H9 (cell line): Measurements from ENCODE around the gene VCPKMT. TPM values are rescaled to one million over a fixed set of nuclear protein-coding genes. Genes with fewer than 3 reads are reported as not detected.
A peak's percentile ranks its signal among the peaks of the same experiment; 100 is the strongest.

Source experiments
- DNase-seq: peaks from one replicate; pipeline ENCODE4 v3.0.0-alpha.2; 2017
- H2AFZ ChIP-seq: one replicate; pipeline ENCODE4 v1.6.1; 2013; ENCODE audit warnings: mild to moderate bottlenecking, low read length, control low read depth, moderate library complexity
- H2AK5ac ChIP-seq: 2 replicates; pipeline ENCODE4 v1.6.1; 2013; ENCODE audit warnings: low read length, control low read depth, mixed read lengths; ENCODE audit not compliant: insufficient read length
- H2BK120ac ChIP-seq: one replicate; pipeline ENCODE4 v1.6.1; 2013; ENCODE audit warnings: low read depth, mild to moderate bottlenecking, low read length, control low read depth, inconsistent platforms; ENCODE audit not compliant: poor library complexity, severe bottlenecking
- H2BK12ac ChIP-seq: 2 replicates; pipeline ENCODE4 v1.6.1; 2013; ENCODE audit warnings: low read length, control low read depth, mixed read lengths, low read depth; ENCODE audit not compliant: insufficient read length
- H2BK15ac ChIP-seq: 2 replicates; pipeline ENCODE4 v1.6.1; 2013; ENCODE audit warnings: low read depth, low read length, control low read depth
- H2BK20ac ChIP-seq: one replicate; pipeline ENCODE4 v1.6.1; 2013; ENCODE audit warnings: low read depth, mild to moderate bottlenecking, low read length, control low read depth, inconsistent platforms; ENCODE audit not compliant: poor library complexity, severe bottlenecking
- H2BK5ac ChIP-seq: 2 replicates; pipeline ENCODE4 v1.6.1; 2013; ENCODE audit warnings: low read length, control low read depth, mixed read lengths; ENCODE audit not compliant: insufficient read length
- H3K14ac ChIP-seq: 2 replicates; pipeline ENCODE4 v1.6.1; 2013; ENCODE audit warnings: low read length, control low read depth; ENCODE audit not compliant: insufficient read depth
- H3K18ac ChIP-seq: 2 replicates; pipeline ENCODE4 v1.6.1; 2013; ENCODE audit warnings: low read depth, mild to moderate bottlenecking, mixed read lengths, low read length, control low read depth; ENCODE audit not compliant: insufficient read length
- H3K23ac ChIP-seq: 2 replicates; pipeline ENCODE4 v1.6.1; 2013; ENCODE audit warnings: low read length, control low read depth, mixed read lengths, low read depth; ENCODE audit not compliant: insufficient read length
- H3K23me2 ChIP-seq: 2 replicates; pipeline ENCODE4 v1.6.1; 2013; ENCODE audit warnings: low read depth, mild to moderate bottlenecking, mixed read lengths, low read length, control low read depth; ENCODE audit not compliant: insufficient read length, poor library complexity, severe bottlenecking
- H3K27ac ChIP-seq: 2 replicates; pipeline ENCODE4 v1.5.1; 2013; ENCODE audit warnings: low read length, control low read depth, mixed read lengths, low read depth; ENCODE audit not compliant: insufficient read length
- H3K27me3 ChIP-seq: 2 replicates; pipeline ENCODE4 v1.6.1; 2013; ENCODE audit warnings: low read length, control low read depth, inconsistent platforms; ENCODE audit not compliant: insufficient read depth
- H3K4ac ChIP-seq: 2 replicates; pipeline ENCODE4 v1.6.1; 2013; ENCODE audit warnings: low read depth, mild to moderate bottlenecking, control low read depth, inconsistent platforms, low read length, moderate library complexity
- H3K4me1 ChIP-seq: 2 replicates; pipeline ENCODE4 v1.6.1; 2013; ENCODE audit warnings: low read length, control low read depth, inconsistent platforms; ENCODE audit not compliant: insufficient read depth
- H3K4me2 ChIP-seq: 2 replicates; pipeline ENCODE4 v1.6.1; 2013; ENCODE audit warnings: low read length, control low read depth, mixed read lengths; ENCODE audit not compliant: insufficient read length, insufficient read depth
- H3K56ac ChIP-seq: 2 replicates; pipeline ENCODE4 v1.6.1; 2013; ENCODE audit warnings: low read depth, mild to moderate bottlenecking, mixed read lengths, low read length, control low read depth; ENCODE audit not compliant: insufficient read length
- H3K79me1 ChIP-seq: 2 replicates; pipeline ENCODE4 v1.6.1; 2013; ENCODE audit warnings: low read depth, mild to moderate bottlenecking, moderate library complexity, low read length, control low read depth, inconsistent platforms; ENCODE audit not compliant: insufficient read depth, poor library complexity, severe bottlenecking
- H3K79me2 ChIP-seq: 2 replicates; pipeline ENCODE4 v1.6.1; 2013; ENCODE audit warnings: low read length, control low read depth, inconsistent platforms; ENCODE audit not compliant: insufficient read depth
- H3K9ac ChIP-seq: 2 replicates; pipeline ENCODE4 v1.6.1; 2013; ENCODE audit warnings: low read length, control low read depth, mixed read lengths; ENCODE audit not compliant: insufficient read length; ENCODE audit errors: extremely low read depth
- H3K9me3 ChIP-seq: one replicate; pipeline ENCODE4 v1.6.1; 2013; ENCODE audit warnings: low read depth, low read length, inconsistent platforms; ENCODE audit not compliant: control insufficient read depth
- H3T11ph ChIP-seq: one replicate; pipeline ENCODE4 v1.6.1; 2013; ENCODE audit warnings: mild to moderate bottlenecking, low read length, control low read depth, inconsistent platforms
- H4K20me1 ChIP-seq: one replicate; pipeline ENCODE4 v1.6.1; 2013; ENCODE audit not compliant: control insufficient read depth, insufficient read length, insufficient read depth
- H4K5ac ChIP-seq: 2 replicates; pipeline ENCODE4 v1.6.1; 2013; ENCODE audit warnings: low read depth, mild to moderate bottlenecking, mixed read lengths, low read length, control low read depth; ENCODE audit not compliant: insufficient read length
- H4K8ac ChIP-seq: replicated peaks from 2 replicates; pipeline ENCODE4 v1.6.1; 2013; ENCODE audit warnings: low read length, control low read depth, mixed read lengths, low read depth; ENCODE audit not compliant: insufficient read length
- H4K91ac ChIP-seq: 2 replicates; pipeline ENCODE4 v1.6.1; 2013; ENCODE audit warnings: low read depth, mild to moderate bottlenecking, moderate library complexity, mixed read lengths, low read length, control low read depth; ENCODE audit not compliant: insufficient read length
- H3K27ac Mint-ChIP-seq, 3 experiments: 2 replicates in 2 of 3; 3 replicates in 1 of 3; pipeline ENCODE4 v1.8.0; 2020 to 2021; ENCODE audit warnings: mixed read lengths in 3 of 3, mild to moderate bottlenecking in 1 of 3, moderate library complexity in 1 of 3
- H3K27me3 Mint-ChIP-seq: 2 replicates; pipeline ENCODE4 v1.8.0; 2021; ENCODE audit warnings: low read depth, mild to moderate bottlenecking, moderate library complexity, mixed read lengths
- H3K36me3 Mint-ChIP-seq, 3 experiments: 2 replicates in 2 of 3; 3 replicates in 1 of 3; pipeline ENCODE4 v1.8.0; 2020 to 2021; ENCODE audit warnings: low read depth in 3 of 3, mixed read lengths in 3 of 3; ENCODE audit not compliant: insufficient read depth in 1 of 3
- H3K4me1 Mint-ChIP-seq, 2 experiments: 2 replicates each; pipeline ENCODE4 v1.8.0; 2020; ENCODE audit warnings: mixed read lengths in 2 of 2
- H3K4me3 Mint-ChIP-seq, 2 experiments: 2 replicates in 1 of 2; 3 replicates in 1 of 2; pipeline ENCODE4 v1.8.0; 2020 to 2021; ENCODE audit warnings: mild to moderate bottlenecking in 2 of 2, mixed read lengths in 2 of 2, moderate library complexity in 1 of 2
- H3K9me3 Mint-ChIP-seq, 2 experiments: 2 replicates in 1 of 2; 3 replicates in 1 of 2; pipeline ENCODE4 v1.8.0; 2020; ENCODE audit warnings: mild to moderate bottlenecking in 2 of 2, mixed read lengths in 2 of 2, moderate library complexity in 1 of 2
- CTCF ChIP-seq: fragments of 200-600 bp; sonication (generic); conservative IDR thresholded peaks from 3 replicates; pipeline ENCODE4 v1.8.0; 2021; ENCODE audit warnings: antibody characterized with exemption, mild to moderate bottlenecking
- WGBS: extraction: QIAGEN DNeasy Blood & Tissue Kit; methylation state at CpG from one replicate; pipeline ENCODE4 v1.1.7; 2013; ENCODE audit warnings: missing lambda C conversion rate, low lambda C conversion rate, mixed read lengths; ENCODE audit not compliant: insufficient read length; ENCODE audit errors: extremely low coverage; 5-methylcytosine and 5-hydroxymethylcytosine counted together
- total RNA-seq: library from RNA; stranded (reverse); gene quantifications from 2 replicates; pipeline ENCODE4 v1.2.1, GENCODE V29; 2021

The VCPKMT gene
- total RNA-seq, 1 experiment from 2014 or later: 13.7 TPM

- Histone ChIP-seq H2BK20ac (no peak overlapping the region), H3K9ac (no peak overlapping the region), H3K18ac (no peak overlapping the region), H3T11ph (no peak overlapping the region), H4K91ac (no peak overlapping the region), H3K14ac (no peak overlapping the region), H4K8ac (no peak overlapping the region), H3K9me3 (no peaks in the 10 kb centered on the region), H4K5ac (no peak overlapping the region), H3K56ac (no peak overlapping the region), H3K4ac (no peak overlapping the region), H3K4me1 (no peaks in the 10 kb centered on the region), H4K20me1 (no peaks in the 10 kb centered on the region), H2BK5ac (no peak overlapping the region), H3K79me1 (no peaks in the 10 kb centered on the region), H2BK15ac (no peak overlapping the region), H3K27me3 (no peaks in the 10 kb centered on the region), H3K23me2 (no peaks in the 10 kb centered on the region), H3K23ac (no peak overlapping the region), H2AFZ (no peak overlapping the region), H3K4me2 (no peak overlapping the region), H2BK120ac (no peak overlapping the region), H3K79me2 (no peaks in the 10 kb centered on the region), H3K27ac (no peak overlapping the region), H2AK5ac (no peak overlapping the region), H2BK12ac (no peak overlapping the region)
- TF ChIP-seq CTCF: no peak
- Mint-ChIP-seq H3K4me3 (no peak overlapping the region), H3K9me3 (no peaks in the 10 kb centered on the region), H3K36me3 (peaks cover 4 to 16% (median 8%) of the 10 kb centered on the region in 3 experiments; a peak in 6 of 7 replicates), H3K4me1 (peaks cover 2 to 3% of the 10 kb centered on the region in 2 experiments; a peak in 3 of 4 replicates), H3K27ac (peak overlapping the region in 2 of 3 experiments; percentile 64 to 71; a peak in 3 of 7 replicates), H3K27me3 (no peaks in the 10 kb centered on the region)
- no CpG with 5 or more reads among the region's 2 CpGs for WGBS
- DNase-seq: no peak
Measured at GRCh38 chr14:50127802-50128201, 11.4 kb upstream of the VCPKMT start.
